Measurements from ENCODE around the gene CXCL8.

DNA sequence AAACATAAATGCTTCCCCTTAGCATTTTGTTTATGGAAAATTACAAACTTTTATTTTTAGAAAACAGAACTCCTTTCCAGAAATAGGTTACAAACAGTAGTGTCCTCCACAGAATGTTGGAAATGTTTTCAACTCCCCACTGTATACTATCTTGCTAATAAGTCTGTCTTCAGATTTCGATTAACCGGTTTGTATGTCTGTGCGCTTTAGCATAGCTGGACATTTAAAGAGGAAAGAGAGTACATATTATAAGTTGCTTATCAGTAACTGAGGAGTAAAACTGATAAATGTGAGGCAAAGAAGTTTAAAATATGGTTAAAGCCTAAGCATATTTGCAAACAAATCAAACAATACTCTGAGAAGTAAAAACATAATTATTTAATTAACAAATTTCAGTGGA, 3.4 kb downstream of the CXCL8 start:
- TF ChIP-seq POLR2AphosphoS5 (IDR thresholded peaks at IDR 0.05; ENCODE audit: low read depth, low read length) (no peak), POLR2A (IDR thresholded peaks at IDR 0.05; ENCODE audit: low read depth, low read length) (no peak)
